SIG-M5 treated with dmso at 0.1 percent for 504 hours (cell line): ENCODE data around the gene FBXO41.
"Not testable (repeated sequence)": the region's sequence is repeated elsewhere in the genome, so short reads cannot be mapped to it uniquely, and the experiment has no call there.

Experiments
- DNase-seq: peaks from one replicate; lab custom pipeline; 2025; ENCODE audit not compliant: unreplicated experiment; lab: John Stamatoyannopoulos, UW

Gene FBXO41

DNA sequence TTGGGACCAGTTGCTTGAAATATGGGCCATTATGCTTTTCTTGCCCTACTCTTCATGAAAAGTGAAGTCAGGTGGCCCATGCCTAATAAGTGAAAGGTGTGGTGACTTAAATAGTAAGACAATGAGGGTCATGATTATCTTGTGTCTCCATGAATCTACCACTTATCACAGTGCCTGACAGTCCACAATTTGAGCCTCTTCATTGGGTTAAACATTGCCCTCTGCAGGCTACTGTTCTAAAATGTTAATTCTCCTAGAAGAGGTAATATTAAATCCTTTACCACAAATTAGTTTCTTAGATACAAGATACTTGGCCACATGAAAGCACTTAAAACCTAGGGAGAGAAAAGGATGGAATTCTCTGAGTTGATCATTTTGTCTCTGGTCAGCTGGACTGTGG, 5.0 kb upstream of the FBXO41 start:
- no peak for DNase-seq

DNA sequence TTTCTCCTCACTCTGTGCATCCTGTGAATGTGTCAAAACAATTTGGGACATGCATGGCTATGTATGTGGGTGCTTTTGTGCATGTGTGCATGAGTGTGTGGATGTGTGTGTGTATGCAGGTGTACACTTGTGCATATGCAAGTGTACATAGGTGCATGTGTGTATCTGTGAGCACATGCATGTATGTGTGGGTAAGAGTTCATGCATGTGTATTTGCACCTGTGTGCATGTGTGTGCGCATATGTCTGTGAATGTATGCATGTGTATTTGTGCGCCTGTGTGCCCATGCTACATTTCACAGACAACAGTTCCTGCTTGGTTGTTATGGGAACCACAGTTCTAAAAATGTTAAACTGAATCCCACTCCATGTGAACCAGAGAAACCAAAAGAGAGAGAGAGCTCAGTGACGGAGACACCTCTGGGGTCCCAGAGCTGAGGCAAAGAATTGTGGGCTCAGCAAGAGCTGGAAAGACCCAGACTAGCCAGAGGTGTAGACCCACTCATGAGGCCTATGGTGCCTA, 1.9 kb upstream of the FBXO41 start:
- no peak for DNase-seq

DNA sequence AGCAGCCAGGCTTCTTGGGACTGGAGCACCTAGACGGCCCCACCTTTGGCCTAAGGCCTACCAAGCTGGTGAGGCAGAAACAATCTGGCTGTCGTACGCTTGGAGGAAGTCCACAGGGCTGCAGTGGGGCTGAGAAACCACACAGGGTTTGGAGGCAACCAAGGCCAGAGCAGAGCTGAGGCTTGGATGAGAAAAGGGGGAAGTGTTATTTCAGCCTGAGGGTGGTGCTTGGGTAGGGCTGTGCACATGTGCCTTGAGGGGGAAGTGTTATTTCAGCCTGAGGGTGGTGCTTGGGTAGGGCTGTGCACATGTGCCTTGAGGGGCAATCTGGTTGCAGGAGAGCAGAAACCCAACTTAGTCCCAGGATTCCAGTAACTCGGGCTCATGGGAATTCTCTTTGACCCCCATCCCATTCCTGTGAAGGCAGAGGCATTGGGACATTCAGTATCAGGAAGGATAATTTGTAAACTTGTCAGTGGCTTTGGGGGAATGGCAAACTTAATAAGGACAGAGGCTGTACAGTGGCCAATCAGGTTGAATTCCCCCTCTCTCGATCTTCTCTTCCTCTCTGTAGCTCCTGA, 971 bp upstream of the FBXO41 start:
- DNase-seq: peak; percentile 96

DNA sequence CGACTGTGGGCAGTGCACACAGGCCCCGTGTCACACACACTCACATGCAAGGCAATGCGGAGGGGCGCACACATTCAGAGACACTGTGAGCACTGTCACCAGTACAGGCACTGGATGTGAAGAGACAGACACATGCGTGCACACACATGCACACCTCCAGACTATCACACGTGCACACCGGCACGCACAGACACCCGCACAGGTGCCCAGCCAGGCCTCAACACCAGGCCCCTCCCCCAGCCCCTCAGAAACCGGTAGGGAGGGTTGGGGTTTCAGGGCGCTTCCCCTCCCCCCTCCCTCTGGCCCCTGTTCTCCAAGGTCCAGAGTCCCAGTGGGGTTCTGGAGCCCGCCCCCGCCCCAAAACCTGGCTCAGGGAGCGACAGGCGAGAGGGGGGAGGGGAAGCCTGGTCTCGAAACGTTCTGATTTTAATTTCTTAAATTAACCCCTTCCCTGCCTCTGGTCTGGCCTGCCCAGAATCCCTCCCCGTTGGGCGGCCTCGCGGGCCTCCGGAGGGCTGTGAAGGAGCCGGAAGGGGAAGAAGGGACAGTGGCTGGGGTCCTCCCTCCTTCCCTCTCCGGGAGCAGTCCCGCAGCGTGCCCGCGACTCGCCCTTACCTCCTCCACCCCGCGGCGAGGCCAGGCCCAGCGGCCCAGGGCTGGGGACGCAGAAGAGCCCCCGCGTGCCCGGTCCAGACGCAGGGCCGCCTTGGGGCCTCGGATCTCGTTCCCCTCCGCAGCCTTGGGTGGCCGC, 558 bp downstream of the FBXO41 start:
- peak; percentile 24 for DNase-seq

DNA sequence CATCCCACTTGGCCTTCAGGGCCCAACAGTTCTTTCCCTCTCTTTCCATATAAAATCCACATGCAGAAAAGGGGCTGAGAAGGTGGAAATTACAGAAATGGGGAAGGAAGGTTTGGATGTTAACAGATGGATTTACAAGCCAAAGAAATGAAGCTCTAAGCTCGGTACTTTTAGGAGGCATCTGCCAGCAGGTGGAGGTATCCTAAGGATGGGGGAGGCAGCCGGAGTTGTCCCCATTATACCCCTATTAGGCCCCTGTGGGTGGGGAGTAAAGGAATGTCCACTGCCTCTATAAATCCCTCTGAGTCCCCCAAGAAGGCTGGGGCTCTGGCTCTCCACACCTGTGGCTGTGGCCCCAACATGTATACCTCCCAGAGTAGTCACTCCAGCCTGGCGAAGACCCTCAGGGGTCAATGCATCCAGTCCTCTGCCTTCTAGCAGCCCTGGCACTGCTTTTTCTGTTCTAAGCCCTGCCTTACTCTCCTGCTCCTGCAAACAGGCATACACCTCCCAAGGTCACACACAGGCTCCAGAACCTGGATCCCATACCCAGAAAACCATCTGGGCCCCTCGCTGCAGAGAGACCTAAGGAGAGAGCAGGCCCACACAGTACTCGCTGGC, 1.2 kb downstream of the FBXO41 start:
- no peak for DNase-seq

DNA sequence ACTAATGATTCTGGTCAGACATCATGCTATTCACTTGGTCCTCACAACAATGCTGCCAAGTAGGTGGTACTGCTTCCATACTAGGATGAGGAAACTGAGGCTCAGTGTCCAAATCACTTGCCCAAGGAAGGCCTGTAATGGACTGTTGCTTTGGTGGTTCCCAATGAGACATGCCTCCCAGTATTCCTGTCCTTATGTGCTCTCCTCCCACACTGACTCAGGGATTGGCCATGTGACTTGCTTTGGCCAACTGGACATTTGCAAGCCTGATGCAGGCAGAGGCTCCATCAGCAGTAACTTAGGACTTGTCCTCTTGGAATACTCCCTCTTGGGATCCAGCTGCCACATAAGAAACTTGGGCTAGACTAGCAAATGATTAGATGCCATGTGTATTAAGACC, 3.0 kb downstream of the FBXO41 start:
- DNase-seq: no peak

DNA sequence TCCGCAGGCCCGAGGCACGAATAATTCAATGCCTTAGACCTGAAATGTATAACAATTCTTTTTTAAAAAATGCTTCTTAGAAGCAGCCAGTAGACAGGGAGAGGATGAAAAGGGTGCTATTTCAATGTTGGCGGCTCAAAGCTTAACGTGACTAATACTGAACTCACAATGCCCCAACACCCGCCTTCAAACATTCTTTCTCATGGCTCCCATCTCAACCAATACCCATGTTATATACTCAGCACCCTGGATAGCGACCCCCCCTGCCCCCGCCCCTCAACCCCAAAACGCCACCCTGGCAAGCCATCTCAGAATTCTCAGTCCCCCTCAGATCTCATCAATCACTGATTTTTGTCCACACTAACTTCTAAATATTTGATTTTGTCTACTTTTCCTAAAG, 4.4 kb downstream of the FBXO41 start:
- DNase-seq: no peak

DNA sequence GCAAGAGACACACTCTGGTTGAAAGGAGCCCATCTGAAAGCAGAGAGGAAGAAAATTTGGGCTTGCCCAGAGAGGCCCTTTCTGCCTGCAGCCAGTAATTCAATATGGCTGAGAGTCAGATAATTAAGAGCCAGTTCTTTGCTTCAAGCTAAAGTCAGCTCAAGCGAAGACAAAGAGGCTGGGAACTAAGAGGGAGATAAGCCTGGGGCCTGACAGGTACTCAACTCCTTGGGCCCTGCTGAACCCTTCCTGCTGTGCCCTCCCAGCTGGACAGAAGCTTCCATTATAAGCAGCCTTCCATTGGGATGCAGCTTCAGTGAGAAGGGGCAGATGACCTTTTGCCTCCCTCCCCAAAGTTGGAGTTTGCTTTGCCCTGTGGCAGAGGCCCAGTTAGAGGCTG, 12.0 kb downstream of the FBXO41 start:
- no peak for DNase-seq

DNA sequence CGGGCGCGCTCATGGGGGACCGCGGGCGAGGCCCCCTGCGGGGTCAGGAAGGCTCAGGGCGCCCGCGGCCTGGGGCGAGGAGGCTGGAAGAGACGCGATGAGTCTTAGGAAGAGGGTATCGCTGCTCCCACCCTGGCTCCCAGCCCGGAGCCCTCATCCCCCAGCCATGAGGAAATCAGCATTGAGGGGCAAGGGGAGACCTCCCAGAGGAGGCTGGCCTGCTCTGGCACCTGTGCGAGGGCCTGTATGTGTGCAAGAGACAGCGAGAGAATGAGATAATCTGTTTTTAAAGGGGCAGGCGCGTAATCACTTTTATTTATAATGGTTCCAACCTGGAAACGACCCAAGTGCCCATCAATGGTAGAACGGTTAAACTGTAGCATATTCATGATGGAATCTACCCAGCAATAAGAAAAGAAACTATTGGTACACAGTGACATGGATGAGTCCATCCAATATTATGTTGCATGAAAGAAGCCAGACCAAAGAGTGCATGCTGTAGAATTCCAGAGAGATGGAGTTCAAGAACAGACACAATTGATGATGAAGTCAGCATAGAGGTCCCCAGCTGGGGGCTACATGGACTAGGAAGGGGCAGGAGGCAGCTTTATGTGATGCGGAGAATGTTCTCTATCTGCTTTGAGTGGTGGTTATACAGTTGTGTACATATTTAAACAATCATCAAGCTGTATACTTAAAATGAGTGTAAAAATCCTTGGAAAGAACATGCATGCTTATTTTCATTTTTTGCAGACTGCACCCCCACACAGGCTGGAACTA, 14.4 kb downstream of the FBXO41 start:
- no peak for DNase-seq

DNA sequence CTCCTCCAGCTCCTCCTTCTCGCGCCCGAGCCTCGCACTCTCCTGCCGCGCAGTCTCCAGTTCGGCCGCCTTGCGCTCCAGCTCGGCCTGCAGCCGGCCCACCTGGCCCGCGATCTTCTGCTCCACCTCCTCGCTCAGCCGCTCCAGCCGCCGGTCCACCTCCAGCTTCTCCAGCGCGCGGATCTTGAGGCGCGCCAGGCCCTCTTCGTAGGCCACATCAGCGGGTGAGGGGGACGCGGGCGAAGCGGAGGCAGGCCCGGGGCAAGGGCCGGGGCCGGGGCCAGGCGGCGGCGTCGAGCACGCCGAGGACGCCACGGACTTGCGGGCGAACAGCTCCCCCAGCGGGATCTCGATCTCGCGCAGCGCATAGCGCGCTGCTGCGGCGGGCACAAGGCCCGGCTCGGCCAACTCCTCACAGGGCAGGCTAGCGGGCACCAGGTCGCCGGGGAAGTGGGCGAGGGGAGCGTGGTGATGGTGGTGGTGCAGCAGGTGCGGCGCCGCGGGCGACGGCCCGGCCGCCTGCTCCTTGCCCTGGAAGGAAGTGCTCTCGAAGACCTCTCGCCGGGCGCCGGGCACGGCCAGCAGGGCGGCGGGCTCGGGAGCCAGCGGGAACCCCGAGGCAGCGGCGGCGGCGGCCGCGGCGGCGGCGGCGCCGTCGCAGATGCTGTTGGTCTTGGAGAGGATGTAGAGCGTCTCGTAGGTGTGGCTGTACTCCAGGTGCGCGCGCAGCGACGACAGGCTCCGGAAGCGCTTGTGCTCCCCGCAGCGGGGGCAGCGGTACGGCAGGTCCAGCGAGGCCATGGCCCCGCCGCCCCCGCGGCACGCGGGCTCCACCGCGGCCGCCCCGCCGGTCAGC, 15.2 kb downstream of the FBXO41 start:
- DNase-seq: peak; percentile 31

DNA sequence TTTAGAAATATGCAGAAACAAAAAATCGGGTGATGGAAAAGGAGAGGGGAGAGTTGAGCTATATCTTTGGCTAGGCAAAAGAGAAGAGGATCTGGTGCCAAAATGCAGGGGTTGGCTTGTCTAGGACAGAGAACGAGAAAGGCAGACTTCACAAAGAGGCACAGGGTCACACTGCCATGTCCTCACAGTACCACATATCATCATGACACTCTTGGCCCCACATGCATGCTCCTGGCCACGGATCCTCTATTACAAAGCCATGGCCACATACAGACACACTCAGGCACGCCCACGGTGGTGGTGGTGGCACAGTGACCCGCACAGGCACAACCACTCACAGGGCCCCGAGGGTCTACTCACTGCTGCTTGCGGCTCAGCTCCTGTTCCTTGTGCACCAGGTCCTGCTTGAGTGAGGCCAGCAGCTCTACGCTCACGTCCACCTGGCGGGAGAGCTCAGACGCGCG, 15.9 kb downstream of the FBXO41 start:
- no peak for DNase-seq

DNA sequence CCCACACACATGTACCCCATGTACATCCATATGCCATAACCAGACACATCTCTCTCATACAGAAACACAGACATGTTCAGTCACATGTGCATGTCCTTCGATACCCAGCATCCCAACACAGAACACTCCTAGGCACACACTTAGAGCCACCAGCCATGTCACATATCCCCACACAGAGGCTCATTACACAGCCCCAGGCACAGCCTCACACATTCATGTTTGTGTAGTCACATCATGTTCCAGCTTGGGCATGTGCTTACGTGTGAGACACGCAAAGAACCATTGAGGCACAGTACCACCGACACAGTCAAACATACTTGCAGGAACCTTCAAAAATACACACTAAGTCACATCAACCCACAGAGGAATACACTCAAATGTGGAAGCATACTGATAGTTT, 17.3 kb downstream of the FBXO41 start:
- no peak for DNase-seq

DNA sequence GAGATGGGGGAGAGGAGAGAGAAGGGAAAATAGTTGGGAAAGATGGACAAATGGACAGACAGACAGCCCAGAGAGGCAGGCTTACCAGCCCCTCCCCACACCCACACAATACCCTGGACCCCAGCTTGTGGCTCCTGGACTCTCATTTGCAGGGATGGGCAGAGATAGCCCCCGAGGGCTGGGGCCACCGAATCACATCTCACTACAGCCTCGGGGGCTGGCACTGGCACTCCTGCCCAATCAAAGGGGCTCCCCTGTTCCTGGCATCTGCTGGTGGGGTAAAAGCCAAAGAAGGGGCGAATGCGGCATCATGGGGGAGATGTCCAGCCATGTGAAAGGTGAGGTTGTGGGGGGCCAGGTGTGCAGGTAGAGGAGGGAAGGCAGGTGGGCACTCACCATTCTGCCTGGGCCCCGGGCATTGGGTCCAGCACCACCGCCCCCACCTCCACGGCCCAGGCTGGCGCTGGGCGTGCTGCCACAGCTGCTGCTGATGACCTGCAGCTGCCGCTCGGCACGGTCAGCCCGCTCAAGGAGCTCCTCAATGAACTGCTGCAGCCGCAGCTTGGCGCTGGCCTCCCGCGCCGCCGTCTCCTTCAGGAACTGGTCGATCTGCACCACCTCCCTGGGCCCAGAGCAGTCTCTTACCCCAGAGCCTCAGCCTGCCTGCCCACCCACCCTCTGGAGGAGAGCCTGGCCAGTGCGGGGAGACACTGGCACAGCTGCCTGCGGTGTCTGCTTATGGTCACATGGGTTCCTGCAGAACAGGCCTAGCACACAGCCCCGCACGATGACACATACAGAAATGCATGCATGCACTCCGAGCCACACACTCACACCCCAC, 18.0 kb downstream of the FBXO41 start:
- no peak for DNase-seq

DNA sequence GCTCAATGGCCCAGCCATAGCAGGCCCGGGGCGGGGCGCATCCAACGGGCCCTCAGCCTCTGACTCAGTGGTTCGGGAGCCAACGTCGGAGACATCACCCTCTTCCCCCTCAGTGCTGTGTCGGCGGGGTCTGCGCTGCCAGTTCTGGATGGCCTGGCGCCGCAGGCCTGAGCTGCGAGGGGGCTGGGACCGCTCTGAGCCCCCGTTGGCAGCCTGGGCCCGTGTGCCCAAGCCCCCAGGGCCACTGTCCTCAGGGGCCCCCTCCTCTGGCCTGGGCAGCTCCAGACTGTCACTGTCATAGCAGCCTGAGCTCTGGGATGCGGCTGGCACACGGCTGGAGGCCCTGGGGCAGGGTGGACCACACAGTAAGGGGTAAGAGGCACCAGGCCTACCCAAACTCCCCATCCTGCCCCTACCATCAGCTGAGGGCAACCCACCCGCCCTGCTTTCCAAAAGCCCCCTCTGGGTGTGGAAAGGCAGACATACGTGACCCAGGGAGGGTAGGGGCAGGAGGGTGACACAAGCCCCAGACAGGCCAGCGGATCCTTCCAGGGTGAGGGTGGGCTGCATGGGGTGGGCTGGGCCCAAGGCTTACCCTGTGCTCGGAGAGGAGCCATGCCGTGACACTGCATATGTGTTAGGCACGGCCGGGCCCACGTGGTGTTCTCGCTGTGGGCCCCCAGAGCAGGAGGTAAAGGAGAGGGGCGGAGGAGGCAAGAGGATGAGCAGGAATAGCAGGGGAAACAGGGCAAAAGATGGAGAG, 18.8 kb downstream of the FBXO41 start:
- DNase-seq: no peak

DNA sequence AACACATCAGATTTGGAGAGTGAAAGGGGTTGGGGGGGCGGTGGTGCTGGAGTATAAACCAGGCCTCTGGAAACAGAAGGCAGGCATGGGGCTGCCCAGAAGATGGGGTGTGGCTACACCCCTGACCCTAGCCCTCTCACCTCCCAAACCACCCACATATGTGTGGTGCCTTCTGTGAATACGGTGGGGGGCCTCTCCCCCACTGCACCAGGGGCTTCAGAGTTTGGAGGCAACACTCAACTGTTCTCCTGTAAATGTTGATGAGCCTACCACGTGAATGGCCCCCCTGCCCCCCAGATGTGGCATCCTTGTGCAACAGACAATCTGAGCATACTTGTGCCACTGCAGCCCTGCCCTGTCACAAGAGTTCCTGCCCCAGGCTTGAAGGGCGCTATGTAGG, 19.5 kb downstream of the FBXO41 start:
- DNase-seq: no peak

DNA sequence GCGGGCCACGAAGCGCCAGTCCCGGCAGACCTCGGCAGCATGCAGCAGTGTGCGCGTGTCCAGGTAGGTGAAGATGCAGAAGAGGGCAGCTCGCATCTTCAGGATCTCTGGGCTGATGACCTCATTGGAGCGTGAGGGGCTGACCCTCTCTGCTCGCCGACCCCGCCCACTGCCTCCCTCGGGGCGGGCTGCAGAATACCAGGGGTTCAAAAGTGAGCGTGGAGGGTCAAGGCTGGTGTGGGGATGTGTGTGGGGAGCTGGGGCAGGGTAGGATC, 20.0 kb downstream of the FBXO41 start:
- no peak for DNase-seq

DNA sequence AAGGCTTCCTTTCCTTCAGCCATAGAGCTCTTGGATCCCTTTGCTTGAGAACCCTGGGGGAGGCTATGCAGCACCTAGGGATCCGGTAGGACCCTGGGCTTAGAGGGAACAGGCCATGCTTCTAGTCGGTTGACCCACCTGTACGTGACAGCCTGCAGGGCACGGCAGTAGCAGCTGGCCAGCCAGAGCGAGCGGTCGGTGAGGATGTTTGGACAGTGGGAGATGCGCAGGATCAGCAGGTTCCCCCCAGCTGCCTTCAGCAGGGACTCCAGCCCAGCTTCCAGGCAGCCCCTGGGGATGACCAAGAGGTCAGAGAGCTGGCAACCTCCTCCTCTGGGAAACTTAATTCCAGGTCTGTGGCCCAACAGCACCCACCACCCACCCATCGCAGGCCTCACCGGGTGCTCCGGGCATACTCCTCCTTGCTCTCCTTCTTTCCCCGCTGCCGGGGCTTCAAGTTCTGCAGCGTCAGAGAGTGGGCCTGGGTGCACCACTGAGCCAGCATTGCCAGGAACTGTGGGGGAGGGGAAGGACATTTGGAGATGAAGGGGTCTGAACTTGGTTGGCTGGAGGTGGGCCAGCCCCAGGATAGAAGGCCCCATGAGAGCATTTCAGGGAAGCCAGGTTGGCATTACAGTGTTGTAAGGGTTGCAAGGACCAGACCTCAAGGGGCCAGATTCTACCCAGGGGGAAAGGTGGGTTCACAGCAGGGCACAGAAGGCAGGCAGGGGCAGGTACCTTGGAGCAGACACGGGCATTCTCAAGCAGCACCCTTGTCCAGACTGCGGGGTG, 20.5 kb downstream of the FBXO41 start:
- DNase-seq: no peak

DNA sequence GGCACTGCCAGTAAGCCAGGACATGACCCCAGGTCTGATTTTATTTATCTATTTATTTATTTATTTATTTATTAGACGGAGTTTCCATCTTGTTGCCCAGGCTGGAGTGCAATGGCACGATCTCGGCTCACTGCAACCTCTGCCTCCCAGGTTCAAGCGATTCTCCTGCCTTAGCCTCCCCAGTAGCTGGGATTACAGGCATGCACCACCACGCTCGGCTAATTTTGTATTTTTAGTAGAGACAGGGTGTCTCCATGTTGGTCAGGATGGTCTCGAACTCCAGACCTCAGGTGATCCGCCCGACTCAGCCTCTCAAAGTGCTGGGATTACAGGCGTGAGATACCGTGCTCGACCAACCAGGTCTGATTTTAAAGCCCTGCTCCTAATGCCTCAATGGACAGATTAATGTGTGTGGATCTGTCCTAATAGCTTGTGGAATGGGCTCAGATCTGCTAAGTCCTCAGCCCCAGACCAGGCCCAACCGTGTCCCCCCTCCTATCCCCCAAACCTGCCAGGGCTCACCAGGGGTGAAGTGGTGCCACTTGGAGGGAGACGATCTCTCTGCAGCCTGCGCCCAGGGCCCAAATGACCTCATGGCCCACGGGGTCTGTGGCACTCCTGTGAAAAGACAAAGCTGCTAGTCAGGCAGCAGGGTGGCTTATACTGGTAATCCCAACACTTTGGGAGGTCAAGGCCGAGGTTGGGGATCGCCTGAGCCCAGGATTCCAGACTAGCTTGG, 21.4 kb downstream of the FBXO41 start:
- not testable (repeated sequence) for DNase-seq
